DMS114 treated with DMSO at 0.1 percent for 48 hours (cell line): Measurements from ENCODE around the gene ADAM15.

Source experiments
- DNase-seq: peaks from one replicate; lab custom pipeline; 2025; ENCODE audit not compliant: unreplicated experiment; lab: John Stamatoyannopoulos, UW

Gene ADAM15

DNA sequence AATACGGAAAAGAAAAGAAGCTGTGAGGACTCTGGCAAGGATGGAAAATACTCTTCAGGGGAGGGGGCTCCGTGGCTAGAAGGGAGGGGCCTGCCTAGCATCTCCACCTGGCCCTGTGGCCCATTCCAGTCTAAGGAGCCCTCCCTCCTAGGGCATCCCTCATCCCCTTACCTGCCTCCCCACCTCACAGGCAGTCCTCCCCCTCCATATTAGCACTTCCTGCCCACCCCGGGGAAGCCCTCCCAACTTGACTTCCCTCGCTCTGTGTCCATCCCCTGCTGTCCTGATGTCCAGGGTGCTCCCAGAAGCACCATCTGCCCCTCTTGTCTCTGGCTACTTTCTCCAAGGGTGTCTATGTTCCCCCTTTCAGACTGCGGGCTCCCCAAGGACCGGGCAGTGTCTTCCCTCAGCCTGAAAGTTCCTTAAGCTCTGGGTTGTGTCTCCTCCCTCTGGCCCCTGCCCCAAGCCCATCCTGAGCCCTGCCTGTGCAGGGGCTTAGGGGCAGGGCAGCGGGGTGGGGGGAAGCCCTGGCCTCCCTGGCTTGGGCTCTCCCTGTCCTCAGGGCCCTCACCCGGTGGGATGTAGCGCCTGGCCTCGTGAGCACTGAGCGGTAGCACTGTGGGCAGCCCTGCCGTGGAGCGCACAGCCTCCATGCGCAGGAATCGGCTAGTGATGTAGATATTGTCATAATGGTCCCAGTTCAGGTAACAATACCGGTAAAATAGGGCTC, 21.4 kb upstream of the ADAM15 start:
- no peak for DNase-seq

DNA sequence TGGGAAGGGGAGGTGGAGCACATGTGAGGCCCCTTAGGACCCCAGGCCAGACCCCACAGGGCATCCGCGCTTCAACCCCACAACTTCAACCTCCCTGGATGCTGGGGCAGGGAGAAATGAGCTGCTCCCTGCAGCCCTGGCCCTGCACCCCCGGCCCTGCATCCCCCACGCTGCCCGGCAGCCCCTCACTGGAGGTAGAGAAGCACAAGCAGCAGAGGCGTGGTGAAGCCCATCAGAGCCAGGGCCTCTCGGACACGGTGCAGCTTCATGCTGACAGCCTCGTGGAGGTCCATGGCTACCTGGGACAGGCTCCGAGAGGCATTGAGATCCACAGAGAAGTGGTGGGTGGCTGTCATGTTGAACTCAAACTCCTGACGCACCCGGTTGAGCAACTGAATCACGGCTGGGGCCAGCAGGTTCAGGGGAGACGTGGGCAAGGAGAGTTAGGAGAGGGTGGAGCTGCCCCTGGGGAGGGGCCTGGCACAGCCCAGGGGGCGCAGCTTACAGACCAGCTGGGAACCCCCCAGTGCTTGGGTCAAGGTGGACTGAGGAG, 20.8 kb upstream of the ADAM15 start:
- DNase-seq: no peak

DNA sequence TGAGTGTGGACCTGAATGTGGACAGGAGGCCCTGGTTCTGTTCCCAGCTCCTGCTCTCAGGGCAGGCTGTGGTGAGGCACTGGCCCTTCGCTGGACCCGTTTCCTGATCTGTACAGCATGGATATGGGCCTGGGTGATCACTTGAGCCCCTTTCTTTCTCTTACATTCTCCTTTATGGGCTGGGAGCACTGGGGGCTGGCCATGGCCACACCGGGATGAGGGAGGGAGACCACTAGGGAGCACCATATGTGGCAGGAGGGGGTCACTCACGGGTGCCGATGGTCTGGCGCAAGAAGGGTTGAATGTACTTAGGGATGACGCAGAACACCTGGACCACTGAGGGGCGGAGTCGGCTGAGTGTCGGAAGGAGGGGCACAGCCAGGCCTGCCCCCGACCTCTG, 20.2 kb upstream of the ADAM15 start:
- DNase-seq: no peak

DNA sequence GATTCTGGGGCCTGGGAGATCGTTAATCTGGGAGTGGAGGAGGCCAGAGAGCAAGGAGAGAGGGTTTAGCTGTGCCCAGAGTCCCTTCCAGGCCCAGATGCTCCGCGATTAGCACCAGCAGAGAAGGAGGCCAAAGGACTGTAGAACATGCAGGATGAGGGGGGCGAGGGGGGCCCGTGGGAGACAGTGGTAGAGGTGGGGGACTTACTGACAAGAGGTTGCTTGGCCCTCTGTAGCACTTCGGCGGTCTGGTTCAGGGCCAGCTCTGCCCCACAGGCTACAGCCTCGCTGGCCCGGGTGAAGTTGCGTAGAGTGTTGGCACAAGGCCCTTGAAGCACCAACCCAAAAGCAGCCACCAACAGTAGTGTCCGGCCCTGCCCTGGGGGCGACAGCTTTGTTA, 18.2 kb upstream of the ADAM15 start:
- DNase-seq: no peak

DNA sequence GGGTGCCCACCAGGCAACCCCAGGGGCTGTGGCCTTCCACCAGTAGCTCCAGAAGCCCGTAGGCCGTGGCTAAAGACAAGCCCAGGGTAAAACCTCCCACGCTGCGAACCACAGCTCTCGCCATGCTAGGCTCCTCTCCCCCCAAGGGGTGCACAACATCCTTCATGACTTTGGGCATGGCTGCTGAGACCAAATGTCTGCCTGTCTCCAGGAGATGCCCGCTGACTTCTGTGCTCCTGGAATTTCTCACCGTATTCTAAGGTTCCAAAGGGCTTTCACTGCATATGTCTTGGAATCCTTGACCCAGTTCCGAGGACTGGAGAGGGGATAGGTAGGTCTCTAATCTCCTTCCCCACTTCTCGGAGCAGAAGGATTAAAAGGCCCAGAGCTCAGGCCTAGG, 17.6 kb upstream of the ADAM15 start, which contains the start of the genes DCST1 and DCST2:
TSS of gene DCST1 (plus strand) at position 301 of the 400 bp plus-strand sequence. CDS start 213 bp downstream, outside the sequence.
TSS of gene DCST2 (minus strand) at position 258 of the 400 bp plus-strand sequence. CDS start at position 178, 80 bp downstream.
- no peak for DNase-seq

DNA sequence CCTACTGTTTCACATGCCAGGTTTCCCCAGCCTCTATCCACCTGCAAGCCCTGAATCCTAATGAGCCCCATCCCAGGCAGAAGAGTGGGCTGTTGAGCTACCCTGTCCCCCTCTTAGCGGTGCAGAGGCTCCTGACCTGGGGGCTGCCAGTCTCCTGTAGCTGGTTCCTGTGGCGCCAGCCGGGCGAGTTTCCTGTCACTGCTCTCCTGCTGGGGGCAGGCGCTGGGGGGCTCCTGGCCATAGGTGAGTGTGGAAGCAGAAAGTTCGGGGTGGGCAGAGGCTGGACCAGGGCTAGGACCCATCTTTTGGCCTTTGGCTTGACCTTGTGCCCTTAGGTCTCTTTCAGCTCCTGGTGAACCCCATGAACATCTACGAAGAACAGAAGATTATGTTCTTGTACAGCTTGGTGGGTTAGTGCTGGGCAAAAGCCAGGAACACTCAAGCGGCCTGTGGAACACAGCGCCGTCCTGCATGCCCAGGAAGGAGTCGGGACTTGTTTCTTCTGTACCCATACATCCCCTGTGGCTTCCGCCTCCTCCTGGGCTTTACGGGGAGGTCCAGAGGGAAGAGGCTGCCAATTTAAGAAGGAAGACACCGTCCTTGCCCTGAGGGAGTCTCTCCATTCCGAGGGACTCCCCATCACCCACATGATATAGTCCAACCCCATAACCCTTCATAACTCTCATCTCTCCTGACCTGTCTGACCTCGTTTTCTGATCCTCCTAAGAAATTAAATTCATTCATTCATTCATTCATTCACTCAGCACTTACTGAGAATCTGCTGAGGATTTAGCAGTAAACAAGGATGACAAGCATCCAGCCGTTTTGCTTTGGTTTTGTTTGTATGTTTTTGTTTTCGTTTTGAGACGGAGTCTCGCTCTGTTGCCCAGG, 16.6 kb upstream of the ADAM15 start:
- no peak for DNase-seq

DNA sequence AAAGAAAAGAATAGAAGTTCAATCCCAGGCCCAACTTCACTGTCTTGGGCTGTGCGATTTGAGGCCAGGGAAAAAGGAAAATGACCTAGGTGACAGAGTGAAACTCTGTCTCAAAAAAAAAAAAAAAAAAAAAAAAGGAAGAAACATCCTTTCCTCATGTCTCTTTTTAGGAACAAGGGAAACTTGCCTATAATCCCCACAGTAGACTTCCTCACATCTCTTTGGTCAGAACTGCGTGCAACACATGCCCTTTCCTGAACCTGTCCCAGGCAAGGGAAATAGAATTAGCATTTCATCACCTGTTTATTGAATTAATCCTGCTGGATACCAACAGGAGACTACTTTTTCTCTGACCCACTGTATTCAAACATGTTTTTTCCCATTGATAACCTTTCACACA, 15.2 kb upstream of the ADAM15 start:
- DNase-seq: no peak

DNA sequence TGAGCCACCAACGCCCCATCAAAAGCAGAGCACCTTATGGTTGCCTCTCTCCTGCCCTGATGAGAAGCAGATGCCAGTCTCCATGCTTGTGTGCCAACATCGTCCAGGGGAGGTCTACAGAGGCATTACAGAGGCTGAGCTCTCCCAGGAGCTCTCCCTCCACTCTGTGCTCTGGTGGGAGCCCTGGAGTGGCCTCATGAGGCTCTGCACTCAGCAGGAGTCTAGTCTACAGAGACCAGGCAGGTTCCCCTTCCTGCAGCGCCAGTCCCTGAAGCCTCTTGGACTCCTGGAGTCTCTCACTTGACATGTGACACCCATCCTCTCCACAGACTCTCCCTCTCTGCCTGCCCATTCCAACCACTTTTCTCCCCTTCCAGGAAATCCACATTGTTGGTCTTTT, 14.1 kb upstream of the ADAM15 start:
- DNase-seq: no peak

DNA sequence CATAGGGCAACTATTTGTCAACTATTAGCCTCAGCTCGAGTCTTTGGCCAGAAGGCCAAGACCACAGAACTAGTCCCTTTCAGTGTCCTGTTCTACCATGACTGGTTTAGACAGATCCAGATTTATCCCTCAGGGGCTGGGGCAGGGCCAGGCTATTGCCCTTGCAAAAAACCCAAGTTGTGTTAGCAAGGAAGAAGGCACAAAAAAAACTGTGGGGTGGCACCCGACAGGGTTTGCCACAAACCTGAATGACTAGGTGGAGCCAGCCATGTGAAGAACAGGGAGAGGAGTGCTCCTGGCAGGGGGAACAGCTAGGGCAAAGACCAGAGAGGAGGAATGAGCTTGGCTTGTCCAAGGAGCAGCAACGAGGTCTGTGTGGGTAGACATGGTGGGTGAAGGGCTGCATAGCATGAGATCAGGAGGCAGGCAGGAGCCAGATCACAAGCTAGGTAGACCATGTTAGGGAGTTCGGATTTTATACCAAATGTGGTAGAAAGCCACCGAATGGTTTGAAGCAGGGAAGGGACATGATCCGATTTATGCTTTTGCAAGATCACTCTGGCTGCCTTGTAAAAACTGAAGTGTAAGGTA, 13.2 kb upstream of the ADAM15 start:
- DNase-seq: no peak

DNA sequence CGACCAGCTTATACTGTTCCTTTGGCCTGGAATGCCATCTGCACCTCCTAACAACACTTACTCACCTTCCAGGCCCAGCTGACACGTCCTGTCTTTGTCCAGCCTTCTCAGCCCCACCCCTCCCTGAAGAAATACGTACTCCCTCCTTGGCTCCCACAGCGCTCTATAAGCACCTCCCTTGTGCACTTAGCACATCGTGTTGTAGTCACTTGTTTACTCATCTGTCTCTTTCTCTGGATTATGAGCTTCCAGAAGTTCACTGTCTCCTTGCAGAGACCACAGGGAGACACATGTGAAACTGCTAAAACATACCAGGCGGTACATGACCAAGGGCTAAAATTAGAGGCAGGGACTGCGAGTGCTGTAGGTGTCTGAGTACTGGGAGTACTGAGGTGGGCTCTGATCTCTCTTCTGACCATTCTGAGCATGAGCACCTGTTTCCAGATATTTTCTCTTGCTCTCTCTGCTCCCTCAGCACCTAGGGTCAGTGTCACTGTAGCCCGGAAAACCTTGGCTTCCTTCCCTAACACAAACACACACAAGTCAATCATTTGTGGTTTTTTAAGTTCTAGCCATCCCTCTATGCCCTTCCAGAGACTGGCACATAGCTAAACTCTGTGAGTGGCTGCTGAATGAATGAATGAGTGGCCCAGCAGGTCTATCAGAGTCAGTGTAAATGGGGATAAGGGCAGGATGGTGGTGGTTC, 12.4 kb upstream of the ADAM15 start:
- DNase-seq: no peak

DNA sequence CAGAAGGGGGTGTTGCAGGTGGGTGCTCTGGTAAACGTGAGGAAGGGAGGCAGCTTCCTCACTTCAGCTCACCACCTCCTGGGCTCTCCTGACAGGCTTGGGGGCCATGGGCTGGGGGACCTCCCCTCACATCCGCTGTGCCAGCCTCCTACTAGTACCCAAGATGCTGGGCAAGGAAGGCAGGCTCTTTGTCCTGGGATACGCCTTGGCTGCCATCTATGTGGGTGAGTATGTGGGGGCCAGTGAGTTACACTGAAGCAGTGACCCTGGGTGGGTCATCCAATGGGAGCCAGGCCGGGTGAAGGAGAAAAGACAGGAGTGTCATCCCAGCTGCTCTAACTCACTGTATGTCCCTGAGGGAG, 11.8 kb upstream of the ADAM15 start:
- DNase-seq: no peak

DNA sequence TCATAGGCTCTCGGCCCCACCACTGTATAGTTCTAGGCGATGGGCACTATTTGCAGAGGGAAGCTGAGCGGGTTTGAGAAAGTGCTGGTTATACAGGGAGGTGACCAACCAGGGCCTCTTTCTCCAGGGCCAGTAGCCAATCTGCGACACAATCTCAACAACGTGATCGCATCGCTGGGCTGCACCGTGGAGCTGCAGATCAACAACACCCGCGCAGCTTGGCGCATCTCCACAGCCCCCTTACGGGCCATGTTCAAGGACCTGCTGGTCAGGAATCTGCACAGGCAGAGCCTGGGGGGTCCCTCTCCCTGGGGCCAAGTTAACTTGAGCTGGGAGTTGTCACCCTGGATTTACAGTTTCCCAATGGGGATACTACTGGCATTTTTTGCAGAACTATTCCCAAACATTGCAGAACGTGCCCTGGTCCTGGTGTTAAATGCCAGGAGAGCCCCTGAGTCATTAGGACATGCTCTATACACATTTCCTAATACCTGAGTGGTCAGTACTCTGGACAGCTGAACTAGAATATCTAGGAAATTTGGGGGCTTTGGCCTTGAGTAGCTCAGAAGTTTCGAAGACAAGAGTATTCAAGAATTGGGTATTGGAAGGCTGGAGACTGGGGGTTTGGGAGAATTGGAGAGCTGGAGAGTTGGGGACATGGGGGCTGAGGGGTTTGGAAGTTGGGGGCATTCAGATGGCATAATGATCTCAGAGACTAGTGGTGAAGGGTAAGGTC, 10.6 kb upstream of the ADAM15 start:
- no peak for DNase-seq

DNA sequence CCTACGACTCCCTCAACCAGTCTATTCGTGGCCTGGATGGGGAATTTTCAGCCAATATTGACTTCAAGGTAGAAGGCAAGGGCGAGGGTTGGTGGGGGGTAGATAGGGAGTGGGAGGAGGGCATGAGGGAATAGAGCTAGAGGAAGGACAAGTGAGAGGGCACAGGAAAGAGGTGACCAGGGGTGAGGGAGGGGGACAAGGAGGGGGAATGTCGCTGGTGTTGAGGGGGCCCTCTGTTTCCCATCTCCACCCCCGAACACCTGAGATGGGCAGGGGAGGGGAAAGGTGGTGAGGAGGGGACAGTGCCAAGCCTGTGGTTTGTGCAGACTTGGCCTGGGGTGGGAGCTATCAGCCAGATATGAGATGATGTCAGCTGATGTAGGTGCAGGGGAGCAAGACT, 8.3 kb upstream of the ADAM15 start:
- no peak for DNase-seq

DNA sequence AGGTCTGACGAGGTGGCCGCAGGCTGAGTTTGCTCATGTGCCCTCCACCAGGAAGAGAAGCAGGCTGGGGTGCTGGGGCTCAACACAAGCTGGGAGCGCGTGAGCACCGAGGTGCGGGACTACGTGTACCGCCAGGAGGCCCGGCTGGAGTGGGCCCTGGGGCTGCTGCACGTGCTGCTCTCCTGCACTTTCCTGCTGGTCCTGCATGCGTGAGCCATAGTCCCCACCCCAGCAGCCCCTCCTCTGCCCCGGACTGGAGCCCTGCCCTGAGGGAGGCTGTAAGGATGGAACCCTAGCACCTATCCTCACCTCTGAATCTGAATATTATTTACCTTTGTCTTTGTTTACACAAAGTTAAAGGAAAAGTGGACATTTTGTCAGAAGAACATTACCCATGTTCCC, 7.8 kb upstream of the ADAM15 start:
- DNase-seq: no peak

DNA sequence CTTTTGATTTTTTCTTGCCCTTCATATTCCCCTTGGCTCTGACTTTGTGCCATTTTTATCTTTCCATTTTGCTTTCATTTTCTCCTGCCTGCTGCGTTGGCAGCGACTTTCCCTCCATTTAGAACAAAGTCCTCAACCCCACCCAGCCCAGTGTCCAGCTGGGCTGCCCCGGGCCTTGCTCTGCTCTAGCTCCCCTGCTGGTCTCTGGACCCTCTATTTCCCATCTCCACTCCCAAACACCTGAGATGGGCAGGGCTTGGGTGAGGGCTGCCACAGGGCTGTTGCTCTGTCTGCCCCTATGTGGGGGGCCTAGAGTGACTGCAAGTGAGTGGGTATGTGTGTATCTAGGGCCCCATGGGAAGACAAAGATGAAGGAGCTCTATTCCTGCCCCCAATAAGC, 7.3 kb upstream of the ADAM15 start:
- no peak for DNase-seq

DNA sequence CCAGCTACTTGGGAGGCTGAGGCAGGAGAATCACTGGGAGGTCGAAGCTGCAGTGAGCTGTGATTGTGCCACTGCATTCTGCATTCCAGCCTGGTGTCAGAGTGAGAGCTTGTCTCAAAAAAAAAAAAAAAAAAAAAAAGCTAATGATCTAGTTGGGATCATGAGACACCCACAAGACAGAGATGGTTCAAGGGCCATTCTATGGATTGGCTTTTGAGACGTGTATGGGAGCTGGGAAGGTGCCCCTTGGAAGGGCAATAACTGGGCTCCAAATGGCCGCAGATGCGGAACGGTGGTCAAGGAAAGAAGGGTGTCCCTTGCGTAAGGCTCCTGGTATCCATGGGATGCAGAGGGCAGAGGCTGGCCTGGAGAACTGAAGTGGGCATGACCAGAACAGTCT, 6.8 kb upstream of the ADAM15 start:
- DNase-seq: no peak

DNA sequence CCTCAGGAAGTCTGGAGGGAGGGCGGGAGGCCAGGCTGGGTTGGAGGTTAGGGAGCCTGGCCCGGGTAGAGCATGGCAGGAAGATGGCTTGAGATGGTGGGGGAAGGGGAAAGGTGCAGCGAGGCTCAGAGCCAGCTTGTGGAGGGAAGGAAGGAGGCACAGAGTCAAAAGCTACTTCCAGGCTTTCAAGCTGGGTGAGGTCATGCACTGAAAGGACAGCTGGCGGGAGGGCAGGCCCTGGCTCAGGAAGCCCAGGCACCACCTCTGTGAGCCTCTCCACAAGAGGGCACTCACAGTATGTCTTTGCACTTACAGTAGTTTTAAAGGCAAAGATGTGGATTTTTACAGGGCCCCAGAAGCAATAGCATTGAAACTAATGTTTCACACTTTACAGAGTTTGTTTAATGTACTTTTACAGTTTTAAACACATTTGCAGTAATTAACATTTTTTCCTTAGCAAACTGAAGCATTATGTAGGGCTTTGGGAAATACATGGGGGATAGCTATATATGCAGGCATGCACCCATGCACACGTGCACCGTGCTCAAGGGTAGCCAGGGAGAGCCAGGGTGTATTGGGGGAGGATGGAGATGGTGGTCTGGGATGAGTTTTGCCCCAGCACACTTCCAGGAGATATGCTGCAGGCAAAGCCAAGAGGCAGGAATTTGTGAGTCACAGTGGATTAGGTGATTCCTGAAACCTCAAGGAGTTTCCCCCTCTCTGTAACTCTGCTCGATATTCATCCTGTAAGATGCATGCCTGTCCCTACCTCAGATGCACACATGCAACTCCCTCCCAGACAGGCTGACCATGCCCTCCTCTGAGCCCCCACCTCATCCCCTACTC, 6.1 kb upstream of the ADAM15 start:
- DNase-seq: peak; percentile 66

DNA sequence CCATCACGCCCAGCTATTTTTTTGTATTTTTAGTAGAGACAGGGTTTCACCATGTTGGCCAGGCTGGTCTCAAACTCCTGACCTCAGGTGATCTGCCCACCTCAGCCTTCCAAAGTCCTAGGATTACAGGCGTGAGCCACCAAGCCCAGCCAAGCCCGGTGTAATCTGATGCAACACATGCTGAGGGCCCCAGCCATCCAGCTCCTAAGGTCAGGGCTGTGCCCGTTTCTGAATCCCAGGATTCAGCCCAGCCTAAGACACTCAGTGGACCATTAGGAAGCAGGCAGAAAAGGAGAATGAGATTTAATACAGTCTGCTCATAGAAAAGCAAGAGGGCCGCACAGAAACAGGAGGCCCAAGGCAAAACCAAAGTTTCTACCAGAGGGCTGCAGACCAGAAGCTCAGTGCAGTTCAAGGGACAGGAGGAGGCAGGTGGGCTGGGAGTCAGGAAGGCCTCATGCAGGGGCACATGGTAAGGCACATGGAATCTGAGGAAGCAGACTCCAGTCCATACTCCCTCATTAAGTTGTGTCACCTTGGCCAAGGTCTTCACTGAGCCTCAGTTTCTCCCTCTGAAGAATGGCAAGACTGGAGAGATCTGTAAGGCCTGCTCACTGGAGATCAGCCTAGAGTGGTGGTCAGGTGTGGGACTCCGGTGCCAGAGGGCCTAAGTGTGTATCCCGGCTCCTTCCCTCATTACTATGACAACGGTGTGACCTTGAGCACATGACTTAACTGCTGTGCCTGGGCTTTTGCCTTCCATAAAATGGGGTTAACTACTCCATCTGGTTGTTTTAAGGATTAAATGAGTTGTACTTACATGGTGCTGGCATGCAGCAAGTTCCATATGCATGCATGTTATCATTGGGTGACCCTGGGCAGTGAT, 2.4 kb upstream of the ADAM15 start:
- no peak for DNase-seq
